Measurements from ENCODE around the gene PLEKHA6.
A peak's percentile ranks its signal among the peaks of the same experiment; 100 is the strongest.
"Not testable (repeated sequence)": the region's sequence is repeated elsewhere in the genome, so short reads cannot be mapped to it uniquely, and the experiment has no call there.

PLEKHA6 gene

GRCh38 chr1:204335085-204335484 is 24.6 kb downstream of the PLEKHA6 start:
- DNase-seq: no peak

GRCh38 chr1:204334455-204334854 is 25.3 kb downstream of the PLEKHA6 start:
- no peak for DNase-seq

- DNase-seq: no peak
Observed at GRCh38 chr1:204333427-204333826, 26.3 kb downstream of the PLEKHA6 start.

GRCh38 chr1:204331847-204332487 is 27.8 kb downstream of the PLEKHA6 start:
- DNase-seq: no peak

GRCh38 chr1:204331275-204331674 is 28.5 kb downstream of the PLEKHA6 start:
- no peak for DNase-seq

- DNase-seq: not testable (repeated sequence)
Observed at GRCh38 chr1:204327870-204328269, 31.9 kb downstream of the PLEKHA6 start.

- no peak for DNase-seq
Observed at GRCh38 chr1:204327359-204327758, 32.4 kb downstream of the PLEKHA6 start.

- DNase-seq: no peak
Observed at GRCh38 chr1:204326771-204327300, 32.9 kb downstream of the PLEKHA6 start.

- DNase-seq: no peak
Observed at GRCh38 chr1:204325944-204326343, 33.8 kb downstream of the PLEKHA6 start.

- no peak for DNase-seq
Observed at GRCh38 chr1:204323887-204324286, 35.8 kb downstream of the PLEKHA6 start.

- no peak for DNase-seq
Observed at GRCh38 chr1:204322339-204322868, 37.3 kb downstream of the PLEKHA6 start.

- no peak for DNase-seq
Observed at GRCh38 chr1:204321665-204322064, 38.1 kb downstream of the PLEKHA6 start.

- no peak for DNase-seq
Observed at GRCh38 chr1:204321051-204321450, 38.7 kb downstream of the PLEKHA6 start.

GRCh38 chr1:204320382-204320804 is 39.3 kb downstream of the PLEKHA6 start:
- peak; percentile 40 to 61 for DNase-seq

GRCh38 chr1:204319462-204319861 is 40.3 kb downstream of the PLEKHA6 start:
- no peak for DNase-seq

GRCh38 chr1:204319027-204319426 is 40.7 kb downstream of the PLEKHA6 start:
- no peak for DNase-seq

GRCh38 chr1:204318324-204318723 is 41.4 kb downstream of the PLEKHA6 start:
- no peak for DNase-seq

GRCh38 chr1:204317170-204317569 is 42.6 kb downstream of the PLEKHA6 start:
- no peak for DNase-seq

GRCh38 chr1:204316164-204316563 is 43.6 kb downstream of the PLEKHA6 start:
- DNase-seq: no peak

GRCh38 chr1:204314893-204315658 is 44.7 kb downstream of the PLEKHA6 start:
- DNase-seq: no peak

- no peak for DNase-seq
Observed at GRCh38 chr1:204314171-204314892, 45.4 kb downstream of the PLEKHA6 start.

GRCh38 chr1:204313675-204314074 is 46.1 kb downstream of the PLEKHA6 start:
- DNase-seq: no peak

- not testable (repeated sequence) for DNase-seq
Observed at GRCh38 chr1:204310970-204311369, 48.8 kb downstream of the PLEKHA6 start.

Measured in inflammatory macrophage treated with lipopolysaccharide for 1 hour (primary cell).